GM18873 (cell line): Measurements from ENCODE around the gene FGGY.
"Not testable (repeated sequence)": the region's sequence is repeated elsewhere in the genome, so short reads cannot be mapped to it uniquely, and the experiment has no call there.

Experiments used
- ATAC-seq: cut with Tn5 transposase; IDR thresholded peaks from one replicate; pipeline ENCODE4 v1.9.1; 2021; ENCODE audit warnings: mild to moderate bottlenecking, moderate library complexity, moderate number of reproducible peaks; ENCODE audit not compliant: unreplicated experiment, low FRiP score

FGGY gene

DNA sequence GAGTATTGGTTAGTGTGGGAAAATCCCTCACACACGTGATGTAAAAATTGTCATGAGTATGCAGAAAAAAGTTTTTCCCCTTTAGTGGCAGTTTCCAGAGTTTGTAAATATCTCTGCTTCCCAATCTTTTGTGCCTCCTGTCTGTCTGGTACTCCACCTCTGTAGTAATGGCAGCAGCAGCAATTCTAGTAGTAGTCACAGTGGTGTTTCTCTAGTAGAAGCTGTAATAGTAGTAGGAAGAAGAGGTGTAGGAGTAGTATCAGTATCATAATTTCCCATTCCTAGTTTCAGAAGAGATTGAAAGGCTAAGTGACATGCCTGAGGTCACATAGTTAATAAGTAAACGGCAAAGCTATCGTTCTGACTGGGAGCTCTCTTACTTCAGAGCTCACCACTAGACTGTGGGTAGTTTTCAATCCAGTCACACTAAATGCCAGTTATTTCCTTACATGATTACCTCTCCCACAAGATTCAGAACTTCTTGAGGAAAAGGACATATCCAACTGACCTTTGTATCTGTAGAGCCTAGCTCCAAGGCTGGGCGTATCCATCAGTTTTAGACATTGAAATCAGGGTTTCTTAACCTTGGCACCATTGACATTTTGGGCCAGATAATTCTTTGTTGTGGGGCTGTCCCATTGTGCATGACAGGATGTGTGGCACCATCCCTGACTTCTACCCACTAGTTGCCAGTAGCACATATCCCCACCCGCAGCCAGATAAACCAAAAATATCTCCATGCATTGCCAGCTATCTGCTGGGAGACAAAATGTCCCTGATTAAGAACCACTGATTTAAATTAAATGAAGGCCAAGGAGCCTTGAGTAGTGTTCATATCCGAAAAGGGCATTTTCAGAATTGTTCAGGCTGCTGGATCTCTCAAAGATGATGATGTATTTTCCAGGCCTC is 135.9 kb downstream of the FGGY start:
- peak; percentile 96 for ATAC-seq

DNA sequence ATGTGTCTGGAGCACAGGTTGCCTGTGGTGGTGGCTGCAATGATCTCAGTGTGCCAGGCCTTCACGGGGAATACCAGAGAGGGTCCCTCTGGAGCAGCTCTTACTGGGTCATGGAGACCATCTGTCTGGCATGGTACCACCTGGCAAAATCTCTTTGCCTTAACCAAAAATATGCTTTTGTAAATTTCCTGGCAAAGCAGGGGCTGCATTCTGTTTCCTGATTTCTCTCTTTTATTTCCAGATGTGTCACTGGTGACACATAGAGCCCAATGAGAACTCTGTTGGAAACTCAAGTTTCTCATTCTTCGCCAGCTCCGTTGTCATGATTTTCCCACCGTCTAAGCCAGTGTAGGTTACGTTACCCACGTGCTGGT is 136.5 kb downstream of the FGGY start:
- ATAC-seq, result no peak

DNA sequence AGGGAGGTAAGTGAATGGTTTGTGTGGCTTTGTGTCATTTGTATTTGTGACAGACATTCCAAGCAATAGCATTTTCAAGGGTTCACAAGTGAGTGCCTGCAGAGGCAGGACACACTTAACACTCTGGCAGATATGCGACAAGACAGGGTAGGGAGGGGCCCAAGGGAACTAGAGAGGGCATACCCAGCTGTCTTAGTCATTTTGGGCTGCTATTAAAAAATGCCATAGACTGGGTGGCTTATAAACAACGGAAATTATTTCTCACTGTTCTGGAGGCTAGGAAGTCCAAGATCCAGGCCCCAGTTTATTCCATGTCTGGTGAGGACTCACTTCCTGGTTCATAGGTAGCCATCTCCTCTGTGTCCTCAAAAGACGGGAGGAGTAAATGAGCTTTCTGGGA is 137.4 kb downstream of the FGGY start:
- ATAC-seq, result no peak

DNA sequence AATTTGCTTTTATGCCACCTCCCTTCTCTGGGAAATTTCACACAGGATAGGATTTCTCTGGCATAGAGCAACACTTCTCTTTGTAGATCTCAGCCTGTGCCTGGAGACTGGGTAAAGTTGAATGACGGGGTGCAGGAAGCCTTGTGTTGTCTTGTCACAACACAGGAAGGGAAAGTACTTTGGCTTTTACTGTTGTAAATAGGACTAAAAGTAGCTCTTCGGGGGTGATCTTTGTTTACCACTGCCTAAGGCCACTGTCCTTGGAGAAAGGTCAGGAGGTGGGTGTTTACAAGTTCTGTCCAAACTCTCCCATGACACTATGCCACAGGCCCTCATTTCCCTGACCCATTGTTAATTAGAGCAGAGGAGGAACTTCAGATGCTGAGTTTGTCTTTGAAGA is 139.7 kb downstream of the FGGY start:
- ATAC-seq, result no peak

DNA sequence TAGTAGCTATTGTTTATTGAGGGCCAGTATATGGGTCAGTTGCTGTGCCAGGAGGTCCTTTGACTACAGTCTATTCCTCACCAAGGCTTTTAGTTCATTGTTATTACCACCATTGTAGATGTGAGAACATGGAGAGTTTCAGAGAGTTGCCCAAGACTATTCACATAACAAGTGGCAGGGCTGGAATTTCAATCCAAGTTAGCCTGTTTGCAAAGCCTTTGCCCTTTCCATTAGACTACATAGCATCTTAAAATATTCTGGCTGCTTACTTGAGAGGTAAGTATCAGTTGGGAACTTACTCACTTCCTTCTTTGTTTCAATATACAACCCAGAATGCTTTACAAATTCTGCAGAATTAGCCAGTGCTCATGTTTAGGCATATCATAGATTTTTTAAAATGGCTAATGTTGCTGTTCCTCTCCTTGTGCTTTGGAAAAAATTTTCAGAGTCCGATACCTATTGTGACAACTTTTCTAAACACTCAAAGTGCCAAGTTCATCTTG is 141.2 kb downstream of the FGGY start:
- ATAC-seq, result no peak

DNA sequence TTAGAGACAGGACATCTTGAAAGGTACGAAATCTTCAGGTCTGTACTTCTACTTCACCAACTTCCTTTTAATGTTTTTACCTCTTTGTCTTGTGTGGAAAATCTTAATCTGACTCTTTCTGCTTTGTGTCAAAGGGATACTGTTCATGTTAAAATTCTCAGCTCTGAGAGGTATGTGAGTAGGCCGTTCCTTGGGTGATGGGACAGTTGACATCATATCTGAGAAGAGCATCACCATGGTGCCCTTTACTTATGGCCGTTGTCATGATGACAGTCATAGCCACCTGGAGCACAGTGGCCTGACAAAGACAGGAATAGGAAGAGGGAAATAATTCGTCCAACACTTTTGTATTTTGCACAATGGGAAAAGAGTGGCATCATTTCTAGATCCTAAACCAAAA is 145.6 kb downstream of the FGGY start:
- no peak for ATAC-seq

DNA sequence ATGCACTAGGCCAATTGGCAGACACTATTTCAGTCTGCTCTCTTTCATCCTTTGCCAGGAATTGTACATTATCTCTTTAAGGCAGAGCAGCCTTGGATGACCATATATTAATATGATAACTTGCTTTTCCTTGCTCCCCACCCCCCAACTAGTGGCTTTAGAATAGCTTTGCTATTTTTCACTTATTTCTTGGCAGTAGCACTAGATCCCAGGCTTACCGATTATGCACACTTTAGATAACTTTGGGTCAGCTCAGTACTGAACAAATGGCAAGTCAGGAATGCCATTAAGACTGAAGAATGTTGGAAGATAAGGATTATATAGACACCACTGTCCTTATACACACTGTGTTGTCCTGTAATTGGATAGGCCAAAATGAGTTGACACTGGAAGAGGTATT is 146.4 kb downstream of the FGGY start:
- no peak for ATAC-seq

DNA sequence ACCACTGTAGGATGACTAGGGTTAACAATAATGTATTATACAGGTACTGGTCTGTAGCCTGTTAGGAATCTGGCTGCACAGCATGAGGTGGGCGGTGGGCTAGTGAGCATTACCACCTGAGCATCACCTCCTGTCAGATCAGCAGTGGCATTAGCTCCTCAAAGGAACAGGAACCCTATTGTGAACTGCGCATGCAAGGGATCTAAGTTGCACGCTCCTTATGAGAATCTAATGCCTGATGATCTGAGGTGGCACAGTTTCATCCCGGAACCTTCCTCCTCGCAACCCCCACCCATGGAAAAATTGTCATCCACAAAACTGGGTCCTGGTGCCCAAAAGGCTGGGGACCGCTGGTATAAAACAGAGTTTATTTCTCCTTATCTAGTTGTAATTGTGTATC is 147.6 kb downstream of the FGGY start:
- ATAC-seq, result no peak

DNA sequence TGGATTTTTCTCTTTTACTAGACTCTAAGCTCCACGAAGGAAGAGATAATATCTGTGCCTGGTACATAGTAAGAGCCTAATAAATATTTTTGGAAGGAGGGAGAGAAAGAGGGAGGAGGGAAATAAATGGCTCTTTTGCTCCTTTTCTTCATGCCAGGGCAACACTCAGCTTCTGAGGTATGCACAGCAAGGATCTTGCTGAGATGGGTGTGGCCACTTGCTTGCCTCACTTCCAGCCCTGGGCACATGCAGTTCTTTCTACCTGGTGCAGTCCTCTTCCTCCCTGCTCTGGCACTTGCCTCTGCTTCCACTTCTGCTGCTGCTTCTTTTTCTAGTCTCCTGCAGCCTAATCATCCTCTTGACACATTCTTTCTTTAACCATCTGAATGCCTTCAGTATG is 148.1 kb downstream of the FGGY start:
- no peak for ATAC-seq

DNA sequence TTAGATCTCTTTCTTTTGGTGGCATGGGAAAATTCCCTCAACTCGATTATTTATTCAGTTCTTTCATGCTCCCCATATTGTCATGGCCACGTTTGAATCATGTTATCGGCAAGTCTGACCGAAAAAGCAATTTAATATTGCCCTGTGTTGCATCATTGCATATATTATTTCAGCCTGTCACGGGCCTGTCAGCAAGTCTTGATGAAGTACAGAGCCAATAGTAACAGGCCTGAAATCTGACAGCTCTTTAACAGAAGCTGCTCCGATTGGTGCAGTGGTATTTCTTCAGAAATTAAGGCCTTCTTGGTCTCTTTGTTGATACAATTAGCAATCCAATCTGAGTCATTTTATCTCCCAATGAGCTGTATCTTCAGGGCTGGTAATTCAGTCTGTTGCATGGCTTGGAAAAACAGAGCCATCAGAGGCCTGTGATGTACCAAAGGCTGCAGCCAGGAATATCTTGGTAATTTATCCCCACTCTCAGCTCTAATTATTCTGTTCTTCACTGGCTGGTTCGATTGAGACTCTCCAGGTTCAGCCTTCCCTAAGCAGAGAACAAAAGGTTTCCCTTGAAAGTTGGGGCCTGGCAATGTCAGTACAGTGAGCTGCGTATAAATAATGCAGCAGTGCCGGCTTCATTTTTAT is 149.5 kb downstream of the FGGY start:
- ATAC-seq, result no peak

DNA sequence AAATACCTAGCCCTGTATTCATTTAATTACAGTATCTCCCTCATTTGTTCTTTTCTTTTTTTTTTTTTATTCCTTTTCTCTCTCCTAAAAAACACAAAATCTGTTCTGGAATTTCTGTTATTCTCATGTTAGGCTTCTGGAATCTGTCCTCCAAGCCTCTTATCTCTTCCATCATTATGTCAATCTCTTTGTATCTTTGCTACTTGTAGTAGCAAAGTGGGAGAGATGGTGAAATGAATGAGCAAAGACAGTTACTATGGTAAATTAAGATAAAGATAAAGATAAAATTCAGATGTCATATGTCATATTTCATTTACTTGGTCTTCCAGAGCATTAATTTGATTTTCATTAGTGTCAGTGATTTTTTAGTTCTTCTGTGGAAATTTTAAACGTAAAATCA is 155.1 kb downstream of the FGGY start:
- ATAC-seq, result no peak

DNA sequence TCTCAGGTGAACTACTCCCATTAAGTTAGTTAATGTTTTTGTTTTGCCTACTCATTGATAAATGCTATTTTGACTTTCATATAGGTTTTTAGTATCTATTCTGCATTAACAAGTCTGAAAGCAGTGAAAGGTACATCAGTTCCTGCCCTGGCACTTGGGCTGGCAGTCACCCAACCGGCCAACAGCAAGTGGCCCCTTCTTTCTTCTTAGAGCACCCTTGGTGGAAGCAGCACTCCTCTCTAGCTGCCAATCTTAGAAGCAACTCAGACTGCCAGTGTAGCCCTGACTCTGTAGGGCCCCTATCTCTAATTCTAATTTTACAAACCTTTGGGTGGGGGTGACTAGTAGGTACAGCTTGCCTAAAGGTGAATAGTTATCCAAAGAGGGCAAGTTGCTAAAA is 155.7 kb downstream of the FGGY start:
- no peak for ATAC-seq

DNA sequence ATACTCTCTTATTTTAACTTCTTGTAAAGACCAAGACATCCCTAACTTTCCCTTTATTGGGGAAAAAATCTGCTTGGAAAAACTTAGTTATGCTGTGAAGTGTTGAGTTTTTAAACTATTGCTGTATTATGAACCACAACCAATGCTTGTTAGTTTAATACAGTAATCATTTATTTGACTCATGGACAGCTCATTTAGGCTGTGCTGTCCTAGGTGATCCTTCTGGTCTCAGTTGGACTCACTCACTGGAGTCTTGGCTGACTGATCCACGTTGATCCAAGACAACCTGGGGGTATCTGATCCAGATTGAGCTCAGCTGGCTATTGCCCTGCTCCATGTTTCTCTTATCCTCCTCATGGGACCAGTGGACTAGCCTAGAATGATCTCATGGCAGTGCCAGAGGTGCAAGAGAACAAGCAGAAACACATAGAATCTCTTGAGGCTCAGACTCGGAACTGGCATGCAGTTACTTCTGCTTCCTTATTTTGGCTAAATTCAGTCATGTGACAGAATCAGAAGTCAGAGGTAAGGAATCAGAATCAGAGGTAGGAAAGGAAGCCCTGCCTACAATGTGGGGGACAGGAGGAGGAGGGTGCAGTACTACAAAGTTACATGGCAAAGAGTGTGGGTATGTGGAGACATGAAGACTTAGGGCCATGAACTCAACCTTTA is 156.5 kb downstream of the FGGY start:
- no peak for ATAC-seq

DNA sequence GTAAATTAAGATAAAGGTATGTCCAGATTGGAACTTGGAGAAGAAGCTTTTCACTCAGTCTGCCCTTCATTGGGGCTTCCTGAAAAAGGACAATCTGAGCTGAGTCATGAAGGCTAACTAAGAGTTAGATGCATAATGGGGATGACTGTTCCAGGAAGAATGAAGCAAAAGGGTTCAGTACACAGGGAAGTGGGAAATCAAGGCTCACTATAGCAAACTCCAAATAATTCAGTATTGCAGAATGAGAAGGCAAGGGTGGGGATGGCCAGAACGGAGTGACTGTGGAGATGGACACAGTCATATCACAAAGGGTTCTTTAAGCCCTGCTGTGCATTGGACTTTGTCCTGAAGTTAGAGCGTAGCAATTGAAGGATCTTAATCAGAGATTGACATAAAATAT is 158.3 kb downstream of the FGGY start:
- no peak for ATAC-seq

DNA sequence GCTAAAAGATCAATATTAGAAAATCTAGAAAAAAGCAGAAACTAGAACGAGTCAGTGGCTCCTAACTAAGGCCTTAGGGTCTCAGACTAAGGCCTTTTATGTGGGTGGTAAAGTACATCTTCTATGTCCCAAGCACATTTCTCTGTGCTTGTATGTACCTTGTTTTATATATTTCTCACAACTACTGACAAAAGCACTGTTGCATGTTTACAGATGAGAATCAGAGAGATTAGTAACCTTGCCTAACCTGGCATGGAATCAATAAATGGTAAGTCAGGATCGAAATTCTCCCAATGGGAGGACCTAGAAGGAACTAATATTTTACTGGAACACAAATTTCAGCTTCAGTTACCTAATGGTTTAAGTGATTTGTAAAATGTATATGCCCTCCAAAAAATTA is 160.9 kb downstream of the FGGY start:
- no peak for ATAC-seq

DNA sequence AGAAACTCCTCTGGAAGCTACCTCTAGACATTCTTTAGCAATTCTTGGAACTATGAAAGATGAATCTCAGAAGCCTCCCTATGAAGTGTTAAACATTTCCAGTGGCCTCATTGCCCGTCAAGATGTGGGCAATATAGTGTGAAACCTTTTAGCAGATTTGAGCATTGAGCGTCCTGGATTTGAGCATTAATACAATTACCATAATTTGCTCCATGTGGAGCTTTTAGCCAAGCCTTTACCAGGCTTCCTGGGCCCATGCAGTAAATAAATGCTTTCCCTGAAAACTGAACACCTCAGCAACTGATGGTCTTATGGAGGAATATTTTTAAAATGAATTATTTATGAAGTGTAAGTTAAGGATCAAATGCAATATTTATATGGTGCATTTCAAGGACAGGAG is 162.0 kb downstream of the FGGY start:
- ATAC-seq, result no peak

DNA sequence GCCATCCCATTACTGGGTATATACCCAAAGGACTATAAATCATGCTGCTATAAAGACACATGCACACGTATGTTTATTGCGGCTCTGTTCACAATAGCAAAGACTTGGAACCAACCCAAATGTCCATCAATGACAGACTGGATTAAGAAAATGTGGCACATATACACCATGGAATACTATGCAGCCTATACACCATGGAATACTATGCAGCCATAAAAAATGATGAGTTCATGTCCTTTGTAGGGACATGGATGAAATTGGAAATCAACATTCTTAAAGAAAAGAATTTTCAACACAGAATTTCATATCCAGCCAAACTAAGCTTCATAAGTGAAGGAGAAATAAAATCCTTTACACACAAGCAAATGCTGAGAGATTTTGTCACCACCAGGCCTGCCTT is 166.0 kb downstream of the FGGY start:
- not testable (repeated sequence) for ATAC-seq

DNA sequence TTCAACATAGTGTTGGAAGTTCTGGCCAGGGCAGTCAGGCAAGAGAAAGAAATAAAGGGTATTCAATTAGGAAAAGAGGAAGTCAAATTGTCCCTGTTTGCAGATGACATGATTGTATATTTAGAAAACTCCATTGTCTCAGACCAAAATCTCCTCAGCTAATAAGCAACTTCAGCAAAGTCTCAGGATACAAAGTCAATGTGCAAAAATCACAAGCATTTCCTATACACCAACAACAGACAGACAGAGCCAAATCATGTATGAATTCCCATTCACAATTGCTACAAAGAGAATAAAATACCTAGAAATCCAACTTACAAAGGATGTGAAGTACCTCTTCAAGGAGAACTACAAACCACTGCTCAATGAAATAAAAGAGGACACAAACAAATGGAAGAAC is 168.6 kb downstream of the FGGY start:
- ATAC-seq, result not testable (repeated sequence)

DNA sequence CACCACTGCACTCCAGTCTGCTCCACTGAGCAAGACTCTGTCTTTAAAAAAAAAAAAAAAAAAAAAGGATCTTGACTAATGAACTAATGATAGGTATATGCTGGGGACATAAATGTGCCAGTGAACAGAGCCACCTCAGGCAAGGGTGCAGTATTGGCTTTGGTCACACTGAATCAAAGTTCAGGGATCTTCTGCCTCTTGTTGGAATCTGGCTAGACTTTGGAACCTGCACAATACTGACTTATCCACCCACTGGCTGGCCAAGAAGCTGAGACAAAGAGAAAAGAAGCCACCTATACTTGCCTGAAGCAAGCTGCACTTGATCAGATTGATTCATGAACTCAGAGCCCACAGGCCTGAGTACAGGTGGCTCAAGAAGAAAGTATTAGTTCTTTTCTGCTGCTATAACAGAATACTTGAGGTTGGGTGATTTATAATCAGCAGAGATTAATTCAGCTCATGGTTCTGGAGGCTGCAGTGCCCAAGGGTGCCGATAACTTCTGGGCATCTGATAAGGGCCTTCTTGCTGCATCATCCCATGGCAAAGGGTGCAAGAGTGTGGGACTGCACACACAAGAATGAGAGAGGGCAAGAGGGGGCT is 172.0 kb downstream of the FGGY start:
- no peak for ATAC-seq

DNA sequence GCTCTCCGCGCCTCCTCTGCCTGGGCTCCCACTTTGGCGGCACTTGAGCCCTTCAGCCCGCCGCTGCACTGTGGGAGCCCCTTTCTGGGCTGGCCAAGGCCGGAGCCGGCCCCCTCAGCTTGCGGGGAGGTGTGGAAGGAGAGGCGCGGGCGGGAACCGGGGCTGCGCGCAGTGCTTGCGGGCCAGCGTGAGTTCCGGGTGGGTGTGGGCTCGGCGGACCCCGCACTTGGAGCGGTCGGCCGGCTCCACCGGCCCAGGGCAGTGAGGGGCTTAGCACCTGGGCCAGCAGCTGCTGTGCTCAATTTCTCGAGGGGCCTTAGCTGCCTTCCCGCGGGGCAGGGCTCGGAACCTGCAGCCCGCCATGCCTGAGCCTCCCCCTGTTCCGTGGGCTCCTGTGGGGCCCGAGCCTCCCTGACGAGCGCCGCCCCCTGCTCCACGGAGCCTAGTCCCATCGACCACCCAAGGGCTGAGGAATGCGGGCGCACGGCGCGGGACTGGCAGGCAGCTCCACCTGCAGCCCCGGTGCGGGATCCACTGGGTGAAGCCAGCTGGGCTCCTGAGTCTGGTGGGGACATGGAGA is 175.2 kb downstream of the FGGY start:
- ATAC-seq, result not testable (repeated sequence)

DNA sequence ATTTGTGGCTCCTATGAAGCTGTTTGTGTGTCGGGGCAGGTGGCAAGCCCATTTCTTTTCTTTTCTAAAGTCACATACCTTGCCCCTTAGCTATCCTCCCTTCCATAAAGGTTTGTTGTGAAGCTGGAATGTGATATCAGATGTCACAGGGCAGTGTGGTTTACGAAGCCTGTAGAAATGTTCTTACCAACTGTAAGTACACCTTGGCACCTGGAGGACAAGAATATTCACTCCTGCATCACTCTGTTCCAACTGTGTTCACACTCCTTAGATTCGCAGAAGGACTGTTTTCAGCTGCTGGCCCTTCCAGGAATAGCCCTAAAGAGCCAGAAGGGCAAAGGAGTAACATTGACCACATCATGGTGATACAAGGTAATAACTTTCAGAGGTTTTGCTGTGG is 176.9 kb downstream of the FGGY start:
- no peak for ATAC-seq
